ENCODE measurements around the gene ZNF732.

- TF ChIP-seq CTCF (IDR thresholded peaks at IDR 0.05; ENCODE audit: low read depth, low read length, missing input control) (no peak), REST (IDR thresholded peaks at IDR 0.05) (no peak), EGR1 (IDR thresholded peaks at IDR 0.05; ENCODE audit: low read depth in 2 of 2) (no peak), ATF3 (IDR thresholded peaks at IDR 0.05) (no peak), RAD21 (IDR thresholded peaks at IDR 0.05) (no peak), MAX (IDR thresholded peaks at IDR 0.05) (no peak), FOXA2 (IDR thresholded peaks at IDR 0.05) (no peak), HNF4A (conservative IDR thresholded peaks at IDR 0.05) (no peak), RXRA (IDR thresholded peaks at IDR 0.05) (no peak), JUND (IDR thresholded peaks at IDR 0.05) (no peak), SP1 (IDR thresholded peaks at IDR 0.05) (no peak), NR2F2 (IDR thresholded peaks at IDR 0.05) (no peak), TAF1 (conservative IDR thresholded peaks at IDR 0.05) (no peak)
Measured at GRCh38 chr4:336099-336892, 31.0 kb upstream of the ZNF732 start.

Measured in liver (tissue), 3 donors.